A549 (cell line): Measurements from ENCODE around the gene PIWIL4.

Source experiments
- CTCF ChIP-seq: fragments of >200 bp; sonication (Bioruptor Twin); formaldehyde crosslinking; IDR thresholded peaks from 3 replicates; pipeline ENCODE4 v1.5.1; 2016
- ELK1 ChIP-seq: fragments of 150-350 bp; IDR thresholded peaks from 2 replicates; pipeline ENCODE4 v1.6.1; 2014; ENCODE audit warnings: low read depth, mild to moderate bottlenecking, low read length
- EP300 ChIP-seq, 2 experiments: fragments of >200 bp; sonication (Bioruptor Twin); formaldehyde crosslinking; IDR thresholded peaks; 2 replicates in 1 of 2; 3 replicates in 1 of 2; pipeline ENCODE4 v1.6.1; 2016 to 2017
- SMC3 ChIP-seq: fragments of >200 bp; sonication (Bioruptor Twin); formaldehyde crosslinking; IDR thresholded peaks from 3 replicates; pipeline ENCODE4 v1.6.1; 2018; ENCODE audit warnings: inconsistent platforms

GRCh38 chr11:94536386-94536785 lies 30.8 kb upstream of the PIWIL4 start:
- no peak for TF ChIP-seq CTCF
- TF ChIP-seq ELK1 = no peak
- no peak for TF ChIP-seq SMC3
- no peak for TF ChIP-seq EP300 (IDR thresholded peaks at IDR 0.05)
